Measurements from ENCODE around the gene C1QTNF2. TPM values are rescaled to one million over a fixed set of nuclear protein-coding genes. Genes with fewer than 3 reads are reported as not detected.

The C1QTNF2 gene
- total RNA-seq, 2 donors from 2014 or later, result 0.26 TPM; not detected in 1

DNA sequence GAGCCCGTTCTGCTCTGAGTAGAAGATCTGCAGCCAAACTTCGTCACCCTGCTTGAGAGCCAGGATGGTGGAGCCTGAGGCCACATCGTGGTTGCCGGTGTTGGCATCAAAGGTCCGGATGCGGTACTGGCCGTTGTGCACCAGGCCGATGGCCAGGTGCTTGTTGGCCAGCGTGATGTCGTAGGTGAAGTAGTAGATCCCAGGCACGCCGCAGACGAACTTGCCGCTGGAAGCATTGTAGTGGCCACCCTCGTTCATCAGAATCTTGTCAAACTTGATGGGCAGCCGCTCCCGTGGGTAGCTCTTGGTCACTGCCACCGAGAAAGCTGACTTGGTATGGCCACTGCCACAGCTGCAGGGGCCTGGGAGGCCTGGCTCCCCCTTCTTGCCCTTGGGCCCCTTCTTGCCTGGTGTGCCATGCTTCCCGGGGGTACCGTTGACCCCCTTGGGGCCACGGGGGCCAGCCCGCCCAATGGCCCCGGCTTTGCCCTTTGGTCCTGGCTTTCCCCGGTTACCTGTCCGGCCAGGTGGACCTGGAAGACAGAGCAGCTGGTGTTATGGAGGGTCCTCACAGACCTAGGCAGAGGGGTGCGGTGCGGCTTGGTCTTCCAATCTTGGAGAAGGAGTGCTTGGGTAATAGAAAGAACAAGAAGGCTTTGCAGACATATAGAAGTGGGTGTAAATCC lies 21.0 kb downstream of the C1QTNF2 start:
- no peak for ATAC-seq
- H3K4me1 ChIP-seq, result peaks cover 5% of the 10 kb centered on the region
- DNase-seq, result no peak
- intact Hi-C loops (cut with DNase I), result loop anchor here (10.0 kb wide), 1 partner anchor 325 kb away; no protein-coding TSS in a partner anchor
- no peaks in the 10 kb centered on the region for H3K27me3 ChIP-seq
- no peak for TF ChIP-seq POLR2A (IDR thresholded peaks at IDR 0.05)
- TF ChIP-seq, protein P1, sequence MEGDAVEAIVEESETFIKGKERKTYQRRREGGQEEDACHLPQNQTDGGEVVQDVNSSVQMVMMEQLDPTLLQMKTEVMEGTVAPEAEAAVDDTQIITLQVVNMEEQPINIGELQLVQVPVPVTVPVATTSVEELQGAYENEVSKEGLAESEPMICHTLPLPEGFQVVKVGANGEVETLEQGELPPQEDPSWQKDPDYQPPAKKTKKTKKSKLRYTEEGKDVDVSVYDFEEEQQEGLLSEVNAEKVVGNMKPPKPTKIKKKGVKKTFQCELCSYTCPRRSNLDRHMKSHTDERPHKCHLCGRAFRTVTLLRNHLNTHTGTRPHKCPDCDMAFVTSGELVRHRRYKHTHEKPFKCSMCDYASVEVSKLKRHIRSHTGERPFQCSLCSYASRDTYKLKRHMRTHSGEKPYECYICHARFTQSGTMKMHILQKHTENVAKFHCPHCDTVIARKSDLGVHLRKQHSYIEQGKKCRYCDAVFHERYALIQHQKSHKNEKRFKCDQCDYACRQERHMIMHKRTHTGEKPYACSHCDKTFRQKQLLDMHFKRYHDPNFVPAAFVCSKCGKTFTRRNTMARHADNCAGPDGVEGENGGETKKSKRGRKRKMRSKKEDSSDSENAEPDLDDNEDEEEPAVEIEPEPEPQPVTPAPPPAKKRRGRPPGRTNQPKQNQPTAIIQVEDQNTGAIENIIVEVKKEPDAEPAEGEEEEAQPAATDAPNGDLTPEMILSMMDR (IDR thresholded peaks at IDR 0.05), result no peak
- no peaks in the 10 kb centered on the region for H3K9me3 ChIP-seq
- no peak overlapping the region for H3K4me3 ChIP-seq
- no peaks in the 10 kb centered on the region for H3K36me3 ChIP-seq (replicated peaks in 1 of 2; ENCODE audit: insufficient read depth in 1 of 2, low read depth in 2 of 2)
- WGBS, 2 donors, result 80 to 91% methylated on average over 3 to 26 of the region's 27 CpGs
- H3K27ac ChIP-seq, result no peak overlapping the region

DNA sequence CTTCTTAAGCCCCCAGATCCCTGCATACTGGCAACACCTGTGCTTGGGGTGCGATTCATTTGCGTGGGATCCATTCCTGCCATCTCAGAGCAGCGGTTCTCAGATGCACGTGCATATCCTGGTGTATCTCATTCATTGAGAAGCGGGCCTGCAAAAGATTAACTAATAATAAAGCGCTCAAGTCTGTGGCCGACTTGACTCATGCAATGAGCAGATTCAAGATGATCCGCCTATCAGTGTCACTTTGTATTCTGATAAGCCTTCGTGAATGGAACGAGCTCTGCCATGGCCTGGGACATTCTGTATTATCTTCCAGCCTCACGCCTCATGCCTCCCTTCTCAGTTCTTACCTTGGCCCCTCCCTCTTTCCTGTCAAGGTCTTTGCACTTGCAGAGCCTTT lies 22.3 kb downstream of the C1QTNF2 start:
- ATAC-seq, result no peak
- Histone ChIP-seq H3K9me3 (no peaks in the 10 kb centered on the region), H3K4me1 (peaks cover 5% of the 10 kb centered on the region), H3K4me3 (no peak overlapping the region), H3K36me3 (replicated peaks in 1 of 2; ENCODE audit: insufficient read depth in 1 of 2, low read depth in 2 of 2) (no peaks in the 10 kb centered on the region), H3K27ac (no peak overlapping the region), H3K27me3 (no peaks in the 10 kb centered on the region)
- intact Hi-C loops (cut with DNase I), result loop anchor here (10.0 kb wide), 1 partner anchor 323 kb away; no protein-coding TSS in a partner anchor
- WGBS, 2 donors, result 61 to 62% methylated on average over 11 of the region's 11 CpGs
- DNase-seq, result no peak
- no peak for TF ChIP-seq POLR2A (IDR thresholded peaks at IDR 0.05)
- TF ChIP-seq, protein P1 (IDR thresholded peaks at IDR 0.05), result no peak

GRCh38 chr5:160347448-160347847 lies 23.0 kb downstream of the C1QTNF2 start:
- intact Hi-C loops (cut with DNase I), result loop anchor here (10.0 kb wide), 1 partner anchor 323 kb away; no protein-coding TSS in a partner anchor
- H3K4me3 ChIP-seq, result no peak overlapping the region
- no peak overlapping the region for H3K27ac ChIP-seq
- no peaks in the 10 kb centered on the region for H3K27me3 ChIP-seq
- H3K9me3 ChIP-seq, result no peaks in the 10 kb centered on the region
- TF ChIP-seq POLR2A (IDR thresholded peaks at IDR 0.05), result no peak
- TF ChIP-seq, protein P1 (IDR thresholded peaks at IDR 0.05), result no peak
- DNase-seq (no peak), ATAC-seq (no peak)
- WGBS, 2 donors, result 41 to 48% methylated on average over 6 of the region's 6 CpGs
- H3K4me1 ChIP-seq, result peaks cover 5% of the 10 kb centered on the region
- no peaks in the 10 kb centered on the region for H3K36me3 ChIP-seq (replicated peaks in 1 of 2; ENCODE audit: insufficient read depth in 1 of 2, low read depth in 2 of 2)

DNA sequence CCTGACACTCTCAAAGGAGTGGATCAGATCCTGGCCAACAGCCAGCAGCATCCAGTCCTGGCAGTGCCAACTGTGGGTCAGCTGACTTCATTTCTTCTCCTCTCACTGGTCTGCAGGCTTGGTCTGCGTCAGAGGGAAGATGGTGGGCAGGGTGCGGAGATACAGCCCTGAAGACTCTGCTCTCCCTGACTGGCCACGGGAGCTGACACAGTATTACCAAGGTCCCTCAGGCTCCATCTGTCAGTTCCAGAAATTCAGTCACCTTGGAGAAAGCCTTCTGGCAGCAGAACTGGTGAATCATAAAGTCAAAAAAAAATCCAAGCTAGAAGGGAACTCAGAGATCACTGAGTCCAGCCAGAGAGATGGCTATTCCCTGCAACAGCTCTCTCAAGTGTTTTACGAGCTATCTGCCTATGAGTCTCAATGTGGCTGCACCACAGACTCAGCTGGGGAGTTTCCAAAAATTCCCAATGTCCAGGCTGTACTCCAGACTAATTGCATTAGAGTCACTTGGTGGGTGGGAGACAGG lies 27.9 kb downstream of the C1QTNF2 start:
- intact Hi-C loops (cut with DNase I), result loop anchor here (10.0 kb wide), 1 partner anchor 318 kb away; no protein-coding TSS in a partner anchor
- Histone ChIP-seq H3K4me1 (peaks cover 10% of the 10 kb centered on the region), H3K4me3 (no peak overlapping the region), H3K27ac (no peak overlapping the region), H3K27me3 (no peaks in the 10 kb centered on the region), H3K36me3 (replicated peaks in 1 of 2; ENCODE audit: insufficient read depth in 1 of 2, low read depth in 2 of 2) (no peaks in the 10 kb centered on the region), H3K9me3 (no peaks in the 10 kb centered on the region)
- DNase-seq, result no peak
- ATAC-seq, result no peak
- no peak for TF ChIP-seq POLR2A (IDR thresholded peaks at IDR 0.05)
- TF ChIP-seq, protein P1 (IDR thresholded peaks at IDR 0.05), result no peak
- 63 to 76% methylated on average over 4 of the region's 4 CpGs for WGBS, 2 donors
